Stimulated activated effector memory CD8-positive, alpha-beta T cell treated with anti-CD3 and anti-CD28 coated beads, Interleukin-12 subunit alpha, Interleukin-12 subunit beta, amount 100 ng/mL, for 72 hours (primary cell): ENCODE results near the gene ERI2.
A peak's percentile ranks its signal among the peaks of the same experiment; 100 is the strongest.
"Not testable (repeated sequence)": the region's sequence is repeated elsewhere in the genome, so short reads cannot be mapped to it uniquely, and the experiment has no call there.

Experiments
- ATAC-seq: fragments of 150-1000 bp; cut with Tn5 transposase; 2 replicates; pipeline ENCODE4 v1.10.0; 2021
- DNase-seq, 2 donors: peaks; one replicate each; pipeline ENCODE4 v3.0.0; 2021 to 2022; ENCODE audit warnings: low spot score in 2 of 2
- H3K27ac Mint-ChIP-seq: one replicate; pipeline ENCODE4 v1.8.0; 2022; ENCODE audit warnings: mild to moderate bottlenecking, mixed read lengths
- H3K36me3 Mint-ChIP-seq: one replicate; pipeline ENCODE4 v1.8.0; 2022; ENCODE audit warnings: mild to moderate bottlenecking, mixed read lengths
- H3K4me1 Mint-ChIP-seq: one replicate; pipeline ENCODE4 v1.8.0; 2022; ENCODE audit warnings: mixed read lengths
- H3K4me3 Mint-ChIP-seq: one replicate; pipeline ENCODE4 v1.8.0; 2022; ENCODE audit warnings: mild to moderate bottlenecking, mixed read lengths
- H3K9me3 Mint-ChIP-seq: one replicate; pipeline ENCODE4 v1.8.0; 2022; ENCODE audit warnings: mixed read lengths

Gene ERI2

DNA sequence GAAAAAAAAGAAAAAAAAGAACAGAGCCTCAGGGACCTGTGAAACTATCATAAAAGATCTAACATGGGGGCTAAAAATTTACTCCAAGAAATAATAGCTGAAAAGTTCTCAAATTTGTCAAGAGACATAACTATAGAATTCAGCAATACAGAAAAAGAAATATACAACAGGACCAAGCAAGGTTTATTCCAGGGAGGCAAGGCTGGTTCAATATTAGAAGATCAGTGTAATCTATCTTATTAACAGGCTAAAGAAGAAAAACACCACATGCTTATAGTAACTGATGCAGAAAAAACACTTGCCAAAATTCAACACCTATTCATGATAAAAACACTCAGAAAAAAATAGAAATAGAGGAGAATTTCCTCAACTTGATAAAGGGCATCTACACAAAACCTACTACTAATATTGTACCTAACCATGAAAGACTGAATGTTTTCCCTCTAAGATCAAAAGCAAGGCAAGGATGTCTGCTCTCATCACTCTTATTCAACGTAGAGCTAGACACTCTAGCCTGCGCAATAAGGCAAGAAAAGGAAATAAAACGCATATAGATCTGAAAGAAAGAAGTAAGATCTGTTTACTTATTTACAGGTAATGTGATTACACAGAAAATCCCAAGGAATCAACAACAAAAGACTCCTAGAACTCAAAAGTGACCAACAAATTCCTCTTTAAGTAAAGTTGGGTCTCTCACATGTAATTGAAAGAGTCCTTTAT, 43.7 kb downstream of the ERI2 start:
- DNase-seq (no peak), ATAC-seq (no peak)
- no peaks in the 10 kb centered on the region for H3K36me3 Mint-ChIP-seq
- peaks cover 17% of the 10 kb centered on the region for H3K4me1 Mint-ChIP-seq
- H3K27ac Mint-ChIP-seq = peak overlapping the region; percentile 83
- H3K9me3 Mint-ChIP-seq = no peaks in the 10 kb centered on the region
- peak overlapping the region; percentile 70 for H3K4me3 Mint-ChIP-seq

GRCh38 chr16:20761175-20761574, 45.1 kb downstream of the ERI2 start:
- H3K4me1 Mint-ChIP-seq = peaks cover 17% of the 10 kb centered on the region
- no peak overlapping the region for H3K27ac Mint-ChIP-seq
- ATAC-seq (no peak), DNase-seq (no peak)
- H3K4me3 Mint-ChIP-seq = no peak overlapping the region
- H3K36me3 Mint-ChIP-seq = no peaks in the 10 kb centered on the region
- H3K9me3 Mint-ChIP-seq = no peaks in the 10 kb centered on the region

DNA sequence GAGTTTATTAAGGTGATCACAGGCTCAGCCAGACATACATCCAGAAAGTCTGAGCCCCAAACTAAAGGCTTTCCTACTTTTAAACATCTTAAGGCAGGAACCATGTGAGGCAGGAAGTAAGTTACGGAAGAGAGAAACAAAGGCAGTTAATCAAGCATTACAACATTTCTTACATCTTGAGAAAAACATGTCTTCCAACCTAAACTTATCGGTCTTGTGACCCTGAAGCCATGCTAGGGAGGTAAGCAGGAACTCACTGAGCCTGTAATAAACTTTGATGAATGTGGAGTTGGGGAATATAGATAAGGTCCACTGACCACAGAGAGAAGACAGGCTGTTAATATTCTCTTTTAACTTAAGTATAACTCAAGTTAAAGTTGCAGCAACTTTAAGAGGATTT, 45.9 kb downstream of the ERI2 start:
- H3K27ac Mint-ChIP-seq = no peak overlapping the region
- ATAC-seq = no peak
- no peaks in the 10 kb centered on the region for H3K9me3 Mint-ChIP-seq
- H3K36me3 Mint-ChIP-seq = no peaks in the 10 kb centered on the region
- DNase-seq = no peak
- H3K4me1 Mint-ChIP-seq = peaks cover 17% of the 10 kb centered on the region
- H3K4me3 Mint-ChIP-seq = no peak overlapping the region

DNA sequence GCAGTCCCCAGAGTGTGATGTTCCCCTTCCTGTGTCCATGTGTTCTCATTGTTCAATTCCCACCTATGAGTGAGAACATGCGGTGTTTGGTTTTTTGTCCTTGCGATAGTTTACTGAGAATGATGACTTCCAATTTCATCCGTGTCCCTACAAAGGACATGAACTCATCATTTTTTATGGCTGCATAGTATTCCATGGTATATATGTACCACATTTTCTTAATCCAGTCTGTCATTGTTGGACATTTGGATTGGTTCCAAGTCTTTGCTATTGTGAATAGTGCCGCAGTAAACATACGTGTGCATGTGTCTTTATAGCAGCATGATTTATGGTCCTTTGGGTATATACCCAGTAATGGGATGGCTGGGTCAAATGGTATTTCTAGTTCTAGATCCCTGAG, 50.5 kb downstream of the ERI2 start:
- not testable (repeated sequence) for H3K9me3 Mint-ChIP-seq, H3K27ac Mint-ChIP-seq, H3K4me3 Mint-ChIP-seq, H3K36me3 Mint-ChIP-seq, H3K4me1 Mint-ChIP-seq, ATAC-seq, DNase-seq

DNA sequence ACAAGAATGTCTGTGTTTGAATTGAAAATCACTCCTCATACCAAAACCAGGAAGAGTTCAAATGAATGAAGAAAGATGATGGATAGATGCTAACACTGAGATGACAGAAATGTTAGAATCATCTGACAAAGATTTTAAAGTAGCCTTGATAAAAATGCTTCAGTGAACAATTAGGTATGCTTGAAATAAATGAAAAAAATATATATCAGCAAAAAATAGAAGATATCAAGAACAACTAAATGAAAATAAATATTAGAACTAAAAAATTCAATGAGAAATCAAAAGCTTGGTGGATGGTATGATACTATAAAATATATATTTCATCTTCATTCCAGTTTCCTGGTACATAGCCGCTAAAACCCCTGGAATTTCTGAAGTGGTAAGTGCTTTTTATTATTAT, 51.0 kb downstream of the ERI2 start:
- Mint-ChIP-seq H3K36me3 (no peaks in the 10 kb centered on the region), H3K27ac (no peak overlapping the region), H3K4me3 (no peak overlapping the region), H3K9me3 (peaks cover 3% of the 10 kb centered on the region), H3K4me1 (no peaks in the 10 kb centered on the region)
- ATAC-seq (no peak), DNase-seq (no peak)

- H3K9me3 Mint-ChIP-seq = peaks cover 3% of the 10 kb centered on the region
- ATAC-seq (no peak), DNase-seq (no peak)
- no peaks in the 10 kb centered on the region for H3K36me3 Mint-ChIP-seq
- no peaks in the 10 kb centered on the region for H3K4me1 Mint-ChIP-seq
- no peak overlapping the region for H3K27ac Mint-ChIP-seq
- H3K4me3 Mint-ChIP-seq = no peak overlapping the region
Measured at GRCh38 chr16:20753727-20754126, 52.5 kb downstream of the ERI2 start.

DNA sequence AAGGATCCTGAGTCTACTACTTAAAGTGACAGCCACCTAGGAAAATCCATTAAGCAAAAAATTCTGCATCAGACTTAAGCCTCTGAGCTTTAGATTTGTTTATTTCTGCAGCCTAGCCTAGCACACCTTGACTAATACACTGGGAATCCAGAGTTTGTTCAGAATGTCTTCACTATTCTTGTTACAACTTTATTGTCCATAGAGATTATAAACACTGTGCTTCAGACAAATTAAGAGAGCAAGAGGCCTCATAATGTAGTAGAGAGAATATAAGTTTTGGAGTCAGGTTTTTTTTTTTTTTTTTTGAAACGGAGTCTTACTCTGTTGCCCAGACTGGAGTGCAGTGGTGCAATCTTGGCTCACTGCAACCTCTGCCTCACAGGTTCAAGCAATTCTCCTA, 55.7 kb downstream of the ERI2 start:
- Mint-ChIP-seq H3K9me3 (peaks cover 9% of the 10 kb centered on the region), H3K4me3 (no peak overlapping the region), H3K27ac (no peak overlapping the region), H3K36me3 (no peaks in the 10 kb centered on the region), H3K4me1 (no peaks in the 10 kb centered on the region)
- DNase-seq (no peak), ATAC-seq (no peak)

DNA sequence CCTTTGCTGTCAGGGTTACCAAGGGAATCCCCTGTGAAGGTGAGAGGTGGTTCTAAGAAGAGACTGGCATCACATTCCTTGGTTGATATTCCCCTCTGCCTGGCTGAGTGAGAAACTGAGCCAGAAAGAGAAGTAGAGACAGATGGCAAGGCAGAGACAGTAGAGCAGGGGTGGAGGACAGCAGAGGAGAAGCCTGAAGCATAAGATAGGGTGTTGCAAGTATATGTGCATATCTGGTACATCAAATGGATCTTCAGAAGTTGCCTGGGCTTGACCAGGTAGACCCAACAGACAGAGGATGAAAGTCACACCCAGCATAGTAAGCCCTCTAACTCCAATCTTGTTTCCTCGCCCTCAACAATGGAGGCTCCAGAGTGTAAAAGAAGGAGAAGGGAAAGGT, 56.8 kb downstream of the ERI2 start:
- no peak for DNase-seq
- no peak overlapping the region for H3K4me3 Mint-ChIP-seq
- no peak overlapping the region for H3K27ac Mint-ChIP-seq
- peaks cover 7% of the 10 kb centered on the region for H3K9me3 Mint-ChIP-seq
- H3K36me3 Mint-ChIP-seq = no peaks in the 10 kb centered on the region
- ATAC-seq = no peak
- H3K4me1 Mint-ChIP-seq = no peaks in the 10 kb centered on the region

GRCh38 chr16:20747030-20747816, 59.0 kb downstream of the ERI2 start:
- DNase-seq (no peak), ATAC-seq (no peak)
- H3K4me3 Mint-ChIP-seq = no peak overlapping the region
- no peaks in the 10 kb centered on the region for H3K36me3 Mint-ChIP-seq
- H3K4me1 Mint-ChIP-seq = no peaks in the 10 kb centered on the region
- no peak overlapping the region for H3K27ac Mint-ChIP-seq
- H3K9me3 Mint-ChIP-seq = peaks cover 6% of the 10 kb centered on the region

GRCh38 chr16:20746461-20746860, 59.8 kb downstream of the ERI2 start:
- DNase-seq = no peak
- no peak overlapping the region for H3K4me3 Mint-ChIP-seq

More at GRCh38 chr16:20746461-20746860, 59.8 kb downstream of the ERI2 start:
- H3K36me3 Mint-ChIP-seq = peaks cover 7% of the 10 kb centered on the region
- no peak for ATAC-seq
- H3K4me1 Mint-ChIP-seq = no peaks in the 10 kb centered on the region
- H3K27ac Mint-ChIP-seq = no peak overlapping the region
- peaks cover 6% of the 10 kb centered on the region for H3K9me3 Mint-ChIP-seq
